ENCODE data around the gene TOMM7. TPM values are rescaled to one million over a fixed set of nuclear protein-coding genes. Genes with fewer than 3 reads are reported as not detected.

TOMM7 gene
- total and polyA plus RNA-seq, 9 of the 15 experiments (the other 6 are each of a cell fraction or from before 2014, with no cell fraction given), result 283 to 1,717 (median 638) TPM

- Histone ChIP-seq H4K20me1 (replicated peaks; ENCODE audit: control insufficient read depth, insufficient read depth, low read length) (no peaks in the 10 kb centered on the region), H3K4me1 (replicated peaks in 1 of 2; ENCODE audit: control insufficient read depth in 2 of 2, insufficient read depth in 2 of 2, low read length in 2 of 2) (no peaks in the 10 kb centered on the region), H3K79me2 (ENCODE audit: control insufficient read depth, insufficient read depth, low read length) (no peaks in the 10 kb centered on the region), H3K9me3 (replicated peaks; ENCODE audit: control insufficient read depth, insufficient read depth, low read depth, low read length) (no peaks in the 10 kb centered on the region; the same call in 1 of the 2 replicates), H3K9me1 (ENCODE audit: control insufficient read depth, insufficient read depth, low read length) (no peaks in the 10 kb centered on the region), H3K27me3 (ENCODE audit: control insufficient read depth in 2 of 2, insufficient read depth in 2 of 2, low read length in 2 of 2) (no peaks in the 10 kb centered on the region), H2AFZ (ENCODE audit: low read depth, low read length) (peak overlapping the region; percentile 68; the same call in 1 of the 2 replicates), H3K27ac (ENCODE audit: extremely low read depth, low read depth, low read length) (no peak overlapping the region), H3K9ac (ENCODE audit: insufficient read depth in 1 of 2, low read depth in 2 of 2, low read length in 2 of 2) (no peak overlapping the region), H3K36me3 (ENCODE audit: control insufficient read depth, insufficient read depth, low read length) (no peaks in the 10 kb centered on the region), H3K4me2 (ENCODE audit: insufficient read depth, low read length) (no peak overlapping the region), H3K4me3 (no peak overlapping the region)
- 41% methylated on average over 4 of the region's 4 CpGs for WGBS (ENCODE audit: insufficient coverage, low coverage, missing lambda C conversion rate)
- POLR2A ChIA-PET, result interaction anchor here (0.6 kb wide), 1 partner anchor 63 kb away, joined by 3 read pairs; no protein-coding TSS in a partner anchor
- in situ Hi-C loops (cut with MboI), result no loop called here
- intact Hi-C loops (cut with micrococcal nuclease), result no loop called here
- FAIRE-seq (no peak), DNase-seq (ENCODE audit: extremely low read depth in 1 of 4, low spot score in 3 of 4) (no peak), ATAC-seq (no peak)
- BruUV-seq (replicated peaks), result no TSS peak
- CTCF ChIA-PET (ENCODE audit: low intra/inter-chr PET ratio), result no interaction called here
- no peak for TF ChIP-seq FUS (optimal IDR thresholded peaks at IDR 0.05; ENCODE audit: low read depth, low read length)
- TF ChIP-seq MAX (CRISPR knock-in tag; IDR thresholded peaks at IDR 0.05), result no peak
- TF ChIP-seq FIP1L1 (IDR thresholded peaks at IDR 0.05; ENCODE audit: low read depth, low read length, poor library complexity, severe bottlenecking), result no peak
- no peak for TF ChIP-seq STAT6 (CRISPR knock-in tag; IDR thresholded peaks at IDR 0.05)
- TF ChIP-seq ASH1L (IDR thresholded peaks at IDR 0.05; ENCODE audit: borderline replicate concordance, low read depth, partially characterized antibody), result no peak
- no peak for TF ChIP-seq ZNF316 (IDR thresholded peaks at IDR 0.05)
- no peak for TF ChIP-seq ATF2 (CRISPR knock-in tag; IDR thresholded peaks at IDR 0.05)
- TF ChIP-seq ZNF518B (CRISPR knock-in tag; IDR thresholded peaks at IDR 0.05), result no peak
- no peak for TF ChIP-seq ZFPM2 (CRISPR knock-in tag; IDR thresholded peaks at IDR 0.05)
- TF ChIP-seq MTA2 (IDR thresholded peaks at IDR 0.05; ENCODE audit: low read depth), result no peak
These were observed 31.2 kb downstream of the TOMM7 start for GRCh38 chr7:22791204-22792158.

Data from K562 (cell line).